Hepatocyte (in vitro differentiated cells): ENCODE measurements around the gene NFKB1.

ENCODE experiments used
- CTCF ChIP-seq: fragments of 200-600 bp; sonication (generic); IDR thresholded peaks from 2 replicates; pipeline ENCODE4 v1.5.1; 2016; ENCODE audit warnings: antibody characterized with exemption, mild to moderate bottlenecking; ENCODE audit not compliant: poor library complexity
- EZH2 ChIP-seq: fragments of 200-600 bp; sonication (generic); IDR thresholded peaks from 2 replicates; pipeline ENCODE4 v1.6.1; 2016; ENCODE audit warnings: antibody characterized with exemption, mild to moderate bottlenecking, borderline replicate concordance

DNA sequence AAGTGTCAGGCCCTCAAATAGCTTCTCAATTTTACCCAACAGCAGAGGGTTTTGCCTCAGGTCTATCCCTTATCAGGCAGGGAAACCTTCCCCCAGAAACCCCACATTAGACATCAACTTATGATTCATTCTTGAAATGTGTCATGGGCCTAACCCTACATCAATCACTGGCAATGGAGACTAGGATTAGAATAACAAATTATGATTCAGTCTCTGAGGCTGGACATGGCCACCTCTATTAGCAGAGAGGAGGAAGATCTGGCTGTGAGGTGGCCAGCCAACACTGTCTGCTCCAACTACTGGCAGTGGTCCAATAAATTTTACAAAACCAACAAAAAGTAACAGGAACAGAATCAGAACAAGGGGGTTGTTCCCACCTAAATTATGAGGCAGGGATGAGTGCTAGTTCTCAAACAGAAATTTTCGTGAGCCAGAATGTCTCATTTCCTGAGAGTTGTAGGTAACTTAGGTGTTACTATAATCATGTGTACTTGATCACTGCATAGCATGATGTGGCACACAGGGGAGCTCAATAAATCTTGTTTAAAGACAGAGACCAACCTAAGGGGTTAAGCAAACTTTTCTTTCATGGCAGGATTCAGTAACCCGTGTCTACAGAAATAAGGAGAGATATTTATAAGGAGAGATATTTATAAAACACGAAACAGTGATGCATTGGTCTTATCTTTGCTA lies 126.8 kb downstream of the NFKB1 start:
- TF ChIP-seq CTCF (no peak), EZH2 (no peak)
